B cell (primary cell): ENCODE results near the gene PDPK1.
"Not testable (repeated sequence)": the region's sequence is repeated elsewhere in the genome, so short reads cannot be mapped to it uniquely, and the experiment has no call there.

Experiments used
- EZH2 ChIP-seq: IDR thresholded peaks from 2 replicates; pipeline ENCODE4 v1.6.1; 2012; ENCODE audit warnings: borderline replicate concordance, low read depth, mild to moderate bottlenecking, moderate library complexity, low read length; ENCODE audit not compliant: insufficient read depth, poor library complexity, severe bottlenecking
- TF ChIP-seq, protein P1 (sequence below): fragments of 200-600 bp; IDR thresholded peaks from one replicate; pipeline ENCODE4 v1.8.0; 2022; ENCODE audit warnings: antibody characterized with exemption, mild to moderate bottlenecking

- TF ChIP-seq, protein P1, sequence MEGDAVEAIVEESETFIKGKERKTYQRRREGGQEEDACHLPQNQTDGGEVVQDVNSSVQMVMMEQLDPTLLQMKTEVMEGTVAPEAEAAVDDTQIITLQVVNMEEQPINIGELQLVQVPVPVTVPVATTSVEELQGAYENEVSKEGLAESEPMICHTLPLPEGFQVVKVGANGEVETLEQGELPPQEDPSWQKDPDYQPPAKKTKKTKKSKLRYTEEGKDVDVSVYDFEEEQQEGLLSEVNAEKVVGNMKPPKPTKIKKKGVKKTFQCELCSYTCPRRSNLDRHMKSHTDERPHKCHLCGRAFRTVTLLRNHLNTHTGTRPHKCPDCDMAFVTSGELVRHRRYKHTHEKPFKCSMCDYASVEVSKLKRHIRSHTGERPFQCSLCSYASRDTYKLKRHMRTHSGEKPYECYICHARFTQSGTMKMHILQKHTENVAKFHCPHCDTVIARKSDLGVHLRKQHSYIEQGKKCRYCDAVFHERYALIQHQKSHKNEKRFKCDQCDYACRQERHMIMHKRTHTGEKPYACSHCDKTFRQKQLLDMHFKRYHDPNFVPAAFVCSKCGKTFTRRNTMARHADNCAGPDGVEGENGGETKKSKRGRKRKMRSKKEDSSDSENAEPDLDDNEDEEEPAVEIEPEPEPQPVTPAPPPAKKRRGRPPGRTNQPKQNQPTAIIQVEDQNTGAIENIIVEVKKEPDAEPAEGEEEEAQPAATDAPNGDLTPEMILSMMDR, result not testable (repeated sequence)
- not testable (repeated sequence) for TF ChIP-seq EZH2
Measured at GRCh38 chr16:2534335-2534734, 3.5 kb upstream of the PDPK1 start.
